Thyroid gland (tissue), 4 donors: Measurements from ENCODE around the gene PDCD4.

Experiments used
- CTCF ChIP-seq, 6 experiments: fragments of 200-600 bp in 3 of 6; fragments of 450-650 bp in 3 of 6; sonication (generic) in 3 of 6; IDR thresholded peaks; one replicate each; pipeline ENCODE4 v1.5.1; 2016 to 2019; ENCODE audit warnings: antibody characterized with exemption in 6 of 6, mild to moderate bottlenecking in 2 of 6, inconsistent platforms in 1 of 6, moderate library complexity in 1 of 6
- POLR2A ChIP-seq, 2 donors: fragments of 450-650 bp; IDR thresholded peaks; one replicate each; pipeline ENCODE4 v1.6.1; 2017; ENCODE audit warnings: antibody characterized with exemption in 2 of 2, mild to moderate bottlenecking in 2 of 2, moderate library complexity in 1 of 2

- TF ChIP-seq CTCF (IDR thresholded peaks at IDR 0.05), result no peak
- no peak for TF ChIP-seq POLR2A (IDR thresholded peaks at IDR 0.05)
Measured at GRCh38 chr10:110859206-110859972, 12.3 kb upstream of the PDCD4 start.
